ENCODE measurements around the gene EIF2S1. TPM values are rescaled to one million over a fixed set of nuclear protein-coding genes. Genes with fewer than 3 reads are reported as not detected.

EIF2S1 gene
- total and polyA plus RNA-seq, 2 of the 13 experiments (the other 11 are each of a cell fraction or from before 2014, with no cell fraction given): 49.1 to 246 TPM

- TF ChIP-seq ZNF816 (CRISPR knock-in tag; IDR thresholded peaks at IDR 0.05; ENCODE audit: borderline replicate concordance) (no peak), CENPX (CRISPR knock-in tag; IDR thresholded peaks at IDR 0.05) (no peak), SIX4 (CRISPR knock-in tag; IDR thresholded peaks at IDR 0.05) (no peak), TBP (CRISPR knock-in tag; IDR thresholded peaks at IDR 0.05) (no peak), ZNF749 (CRISPR knock-in tag; IDR thresholded peaks at IDR 0.05; ENCODE audit: borderline replicate concordance) (no peak), ZNF761 (CRISPR knock-in tag; conservative IDR thresholded peaks at IDR 0.05) (no peak), GATA4 (IDR thresholded peaks at IDR 0.05; ENCODE audit: borderline replicate concordance, low read depth) (0 out of 2 replicates have a peak, but pooled peaks have one; percentile 16), ZBTB21 (CRISPR knock-in tag; IDR thresholded peaks at IDR 0.05) (no peak), AGO1 (IDR thresholded peaks at IDR 0.05; ENCODE audit: low read depth, low read length, poor library complexity, severe bottlenecking) (no peak), ATM (IDR thresholded peaks at IDR 0.05; ENCODE audit: borderline replicate concordance) (no peak), TAF1 (CRISPR knock-in tag; IDR thresholded peaks at IDR 0.05) (no peak), RORA (CRISPR knock-in tag; IDR thresholded peaks at IDR 0.05) (no peak), NR1H2 (CRISPR knock-in tag; IDR thresholded peaks at IDR 0.05; ENCODE audit: borderline replicate concordance, low read depth) (no peak), FOSL1 (CRISPR knock-in tag; IDR thresholded peaks at IDR 0.05; ENCODE audit: borderline replicate concordance) (0 out of 2 replicates have a peak, but pooled peaks have one; percentile 21), RELA (CRISPR knock-in tag; IDR thresholded peaks at IDR 0.05) (no peak), ZNF34 (CRISPR knock-in tag; IDR thresholded peaks at IDR 0.05; ENCODE audit: borderline replicate concordance) (no peak), RXRA (CRISPR knock-in tag; IDR thresholded peaks at IDR 0.05) (peak; percentile 42; the same call in 1 of the 2 replicates), NBN (conservative IDR thresholded peaks at IDR 0.05) (no peak), MLLT10 (CRISPR knock-in tag; IDR thresholded peaks at IDR 0.05) (no peak), ZNF839 (CRISPR knock-in tag; IDR thresholded peaks at IDR 0.05; ENCODE audit: borderline replicate concordance) (no peak)
- TF ChIP-seq, protein P1, sequence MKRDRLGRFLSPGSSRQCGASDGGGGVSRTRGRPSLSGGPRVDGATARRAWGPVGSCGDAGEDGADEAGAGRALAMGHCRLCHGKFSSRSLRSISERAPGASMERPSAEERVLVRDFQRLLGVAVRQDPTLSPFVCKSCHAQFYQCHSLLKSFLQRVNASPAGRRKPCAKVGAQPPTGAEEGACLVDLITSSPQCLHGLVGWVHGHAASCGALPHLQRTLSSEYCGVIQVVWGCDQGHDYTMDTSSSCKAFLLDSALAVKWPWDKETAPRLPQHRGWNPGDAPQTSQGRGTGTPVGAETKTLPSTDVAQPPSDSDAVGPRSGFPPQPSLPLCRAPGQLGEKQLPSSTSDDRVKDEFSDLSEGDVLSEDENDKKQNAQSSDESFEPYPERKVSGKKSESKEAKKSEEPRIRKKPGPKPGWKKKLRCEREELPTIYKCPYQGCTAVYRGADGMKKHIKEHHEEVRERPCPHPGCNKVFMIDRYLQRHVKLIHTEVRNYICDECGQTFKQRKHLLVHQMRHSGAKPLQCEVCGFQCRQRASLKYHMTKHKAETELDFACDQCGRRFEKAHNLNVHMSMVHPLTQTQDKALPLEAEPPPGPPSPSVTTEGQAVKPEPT (CRISPR knock-in tag; IDR thresholded peaks at IDR 0.05; ENCODE audit: low read depth): no peak
- TF ChIP-seq, protein P2, sequence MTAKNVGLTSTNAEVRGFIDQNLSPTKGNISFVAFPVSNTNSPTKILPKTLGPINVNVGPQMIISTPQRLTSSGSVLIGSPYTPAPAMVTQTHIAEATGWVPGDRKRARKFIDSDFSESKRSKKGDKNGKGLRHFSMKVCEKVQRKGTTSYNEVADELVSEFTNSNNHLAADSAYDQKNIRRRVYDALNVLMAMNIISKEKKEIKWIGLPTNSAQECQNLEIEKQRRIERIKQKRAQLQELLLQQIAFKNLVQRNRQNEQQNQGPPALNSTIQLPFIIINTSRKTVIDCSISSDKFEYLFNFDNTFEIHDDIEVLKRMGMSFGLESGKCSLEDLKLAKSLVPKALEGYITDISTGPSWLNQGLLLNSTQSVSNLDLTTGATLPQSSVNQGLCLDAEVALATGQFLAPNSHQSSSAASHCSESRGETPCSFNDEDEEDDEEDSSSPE (CRISPR knock-in tag; IDR thresholded peaks at IDR 0.05): no peak
- TF ChIP-seq, protein P3, sequence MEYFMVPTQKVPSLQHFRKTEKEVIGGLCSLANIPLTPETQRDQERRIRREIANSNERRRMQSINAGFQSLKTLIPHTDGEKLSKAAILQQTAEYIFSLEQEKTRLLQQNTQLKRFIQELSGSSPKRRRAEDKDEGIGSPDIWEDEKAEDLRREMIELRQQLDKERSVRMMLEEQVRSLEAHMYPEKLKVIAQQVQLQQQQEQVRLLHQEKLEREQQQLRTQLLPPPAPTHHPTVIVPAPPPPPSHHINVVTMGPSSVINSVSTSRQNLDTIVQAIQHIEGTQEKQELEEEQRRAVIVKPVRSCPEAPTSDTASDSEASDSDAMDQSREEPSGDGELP (IDR thresholded peaks at IDR 0.05; ENCODE audit: borderline replicate concordance, low read depth): peak; percentile 23; the same call in 1 of the 2 replicates
- TF ChIP-seq, protein P4, sequence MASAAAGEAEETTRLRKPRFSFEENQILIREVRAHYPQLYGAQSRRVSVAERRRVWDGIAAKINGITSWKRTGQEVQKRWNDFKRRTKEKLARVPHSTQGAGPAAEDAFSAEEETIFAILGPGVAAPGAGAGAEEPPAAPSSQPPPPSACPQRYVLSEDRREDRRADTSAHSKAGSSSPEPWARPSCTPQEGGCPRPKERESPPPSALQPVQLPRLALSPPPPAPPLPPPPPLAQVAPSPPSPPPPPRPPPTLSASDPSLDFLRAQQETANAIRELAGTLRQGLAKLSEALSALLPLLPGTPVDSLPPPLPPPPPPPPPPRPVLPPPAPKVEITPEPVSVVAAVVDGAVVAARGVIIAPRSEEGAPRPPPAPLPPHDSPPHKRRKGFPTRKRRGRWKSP (CRISPR knock-in tag; IDR thresholded peaks at IDR 0.05): no peak
- TF ChIP-seq, protein P5, sequence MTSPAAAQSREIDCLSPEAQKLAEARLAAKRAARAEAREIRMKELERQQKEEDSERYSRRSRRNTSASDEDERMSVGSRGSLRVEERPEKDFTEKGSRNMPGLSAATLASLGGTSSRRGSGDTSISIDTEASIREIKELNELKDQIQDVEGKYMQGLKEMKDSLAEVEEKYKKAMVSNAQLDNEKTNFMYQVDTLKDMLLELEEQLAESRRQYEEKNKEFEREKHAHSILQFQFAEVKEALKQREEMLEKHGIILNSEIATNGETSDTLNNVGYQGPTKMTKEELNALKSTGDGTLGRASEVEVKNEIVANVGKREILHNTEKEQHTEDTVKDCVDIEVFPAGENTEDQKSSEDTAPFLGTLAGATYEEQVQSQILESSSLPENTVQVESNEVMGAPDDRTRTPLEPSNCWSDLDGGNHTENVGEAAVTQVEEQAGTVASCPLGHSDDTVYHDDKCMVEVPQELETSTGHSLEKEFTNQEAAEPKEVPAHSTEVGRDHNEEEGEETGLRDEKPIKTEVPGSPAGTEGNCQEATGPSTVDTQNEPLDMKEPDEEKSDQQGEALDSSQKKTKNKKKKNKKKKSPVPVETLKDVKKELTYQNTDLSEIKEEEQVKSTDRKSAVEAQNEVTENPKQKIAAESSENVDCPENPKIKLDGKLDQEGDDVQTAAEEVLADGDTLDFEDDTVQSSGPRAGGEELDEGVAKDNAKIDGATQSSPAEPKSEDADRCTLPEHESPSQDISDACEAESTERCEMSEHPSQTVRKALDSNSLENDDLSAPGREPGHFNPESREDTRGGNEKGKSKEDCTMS (CRISPR knock-in tag; conservative IDR thresholded peaks at IDR 0.05): no peak
Measured at GRCh38 chr14:67428501-67429031, 68.4 kb downstream of the EIF2S1 start (continued).
